ENCODE results near the gene CA6. TPM values are rescaled to one million over a fixed set of nuclear protein-coding genes. Genes with fewer than 3 reads are reported as not detected.

CA6 gene
- total and polyA plus RNA-seq, 2 of the 8 experiments (the other 6 are each of a cell fraction or from before 2014, with no cell fraction given): not detected

DNA sequence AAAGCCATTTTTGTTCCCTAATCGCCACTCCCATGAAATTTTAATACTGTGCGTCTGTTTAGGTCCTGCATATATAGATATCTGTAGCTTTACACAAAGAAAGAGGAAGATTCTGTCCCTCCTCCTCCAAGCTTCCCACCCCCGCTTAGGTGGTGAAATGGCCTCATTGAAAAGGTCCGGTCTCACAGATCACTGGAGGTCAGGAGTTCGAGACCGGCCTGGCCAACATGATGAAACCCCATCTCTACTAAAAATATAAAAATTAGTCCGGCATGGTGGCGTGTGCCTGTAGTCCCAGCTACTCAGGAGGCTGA is 59.7 kb downstream of the CA6 start:
- no peak overlapping the region for H3K4ac ChIP-seq (replicated peaks; ENCODE audit: insufficient read length, low read depth, low read length)
- no peaks in the 10 kb centered on the region for H3K79me1 ChIP-seq (ENCODE audit: low read depth, low read length)
- no peaks in the 10 kb centered on the region for H3K9me3 ChIP-seq (ENCODE audit: insufficient read depth in 2 of 2, low read depth in 1 of 2, low read length in 1 of 2)
- TF ChIP-seq SUZ12 (IDR thresholded peaks at IDR 0.05; ENCODE audit: low read length) (no peak), CTBP2 (IDR thresholded peaks at IDR 0.05; ENCODE audit: borderline replicate concordance, insufficient read depth, insufficient read length, low read length) (no peak), TAF7 (optimal IDR thresholded peaks at IDR 0.05; ENCODE audit: borderline replicate concordance, low read depth, low read length) (no peak), PHF8 (conservative IDR thresholded peaks at IDR 0.05; ENCODE audit: low read depth, low read length) (no peak), RBBP5 (IDR thresholded peaks at IDR 0.05; ENCODE audit: borderline replicate concordance, low read depth, low read length) (no peak), EZH2 (IDR thresholded peaks at IDR 0.05; ENCODE audit: low read depth, low read length, severe bottlenecking) (no peak), SP1 (IDR thresholded peaks at IDR 0.05; ENCODE audit: low read depth, low read length) (no peak), TCF12 (IDR thresholded peaks at IDR 0.05; ENCODE audit: low read depth, low read length) (no peak), SAP30 (IDR thresholded peaks at IDR 0.05; ENCODE audit: insufficient read depth, insufficient replicate concordance, low read length) (no peak), KDM4A (IDR thresholded peaks at IDR 0.05; ENCODE audit: low read depth, low read length, severe bottlenecking) (no peak)
- TF ChIP-seq, protein P1, sequence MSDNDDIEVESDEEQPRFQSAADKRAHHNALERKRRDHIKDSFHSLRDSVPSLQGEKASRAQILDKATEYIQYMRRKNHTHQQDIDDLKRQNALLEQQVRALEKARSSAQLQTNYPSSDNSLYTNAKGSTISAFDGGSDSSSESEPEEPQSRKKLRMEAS (IDR thresholded peaks at IDR 0.05): no peak
- no peak overlapping the region for H2BK5ac ChIP-seq (ENCODE audit: low read depth, low read length)
- 64% methylated on average over 8 of the region's 8 CpGs; no CpG with 5 or more reads in 1 of the 2 experiments for WGBS, 2 experiments (ENCODE audit: extremely low coverage in 1 of 2, insufficient coverage in 1 of 2, insufficient read length in 1 of 2, insufficient replicate concordance in 2 of 2, low coverage in 1 of 2, low lambda C conversion rate in 2 of 2, missing lambda C conversion rate in 1 of 2)
- no peak overlapping the region for H2AK5ac ChIP-seq (ENCODE audit: low read depth, low read length)
- H3K23me2 ChIP-seq (ENCODE audit: low read depth, low read length): no peaks in the 10 kb centered on the region
- H3K23ac ChIP-seq (ENCODE audit: insufficient read length): no peak overlapping the region
- no peak overlapping the region for H3K9ac ChIP-seq (replicated peaks in 1 of 4; ENCODE audit: extremely low read depth in 1 of 4, low read depth in 3 of 4, low read length in 3 of 4)
- no peak overlapping the region for H2BK15ac ChIP-seq (ENCODE audit: low read length)
- DNase-seq (ENCODE audit: low read depth in 1 of 2, low spot score in 2 of 2): no peak
- no peak overlapping the region for H4K5ac ChIP-seq (ENCODE audit: insufficient read length, low read depth, low read length)
- no peak overlapping the region for H2AFZ ChIP-seq (ENCODE audit: low read length)
- no peak overlapping the region for H4K91ac ChIP-seq (replicated peaks; ENCODE audit: insufficient read length, low read length)
- FAIRE-seq: no peak
- ChIA-PET CTCF (ENCODE audit: partially characterized antibody) (interaction anchor here (0.6 to 10.9 kb wide), 69 partner anchors 9 to 577 kb away, joined by 3 to 156 read pairs (median 4); partner anchors contain the start of gene SLC2A7), POLR2A (ENCODE audit: partially characterized antibody) (interaction anchor here (0.9 to 2.0 kb wide), 5 partner anchors 141 to 149 kb away, joined by 3 to 9 read pairs (median 3); no protein-coding TSS in a partner anchor)
- no peak overlapping the region for H3K14ac ChIP-seq (ENCODE audit: insufficient read length)
- no peaks in the 10 kb centered on the region for H4K20me1 ChIP-seq (replicated peaks in 1 of 2; ENCODE audit: control insufficient read depth in 1 of 2, insufficient read depth in 2 of 2, low read length in 2 of 2)
- H3K36me3 ChIP-seq (ENCODE audit: control insufficient read depth in 2 of 4, insufficient read depth in 4 of 4, low read length in 3 of 4): no peaks in the 10 kb centered on the region
- H3K27me3 ChIP-seq (replicated peaks in 1 of 4; ENCODE audit: control insufficient read depth in 3 of 4, extremely low read depth in 1 of 4, insufficient read depth in 3 of 4, low read length in 3 of 4): no peaks in the 10 kb centered on the region
- no peaks in the 10 kb centered on the region for H3K79me2 ChIP-seq (ENCODE audit: control insufficient read depth in 1 of 2, insufficient read depth in 2 of 2, low read length in 2 of 2)
- no peak overlapping the region for H3K18ac ChIP-seq (ENCODE audit: extremely low read depth, low read length)
- no peak overlapping the region for H2BK12ac ChIP-seq (ENCODE audit: low read depth, low read length)
- no peak overlapping the region for H2BK120ac ChIP-seq (replicated peaks; ENCODE audit: low read depth, low read length)
- peaks cover 0 to 2% (median 0%) of the 10 kb centered on the region in 4 experiments; a peak in 1 of 7 replicates for H3K4me1 ChIP-seq (replicated peaks in 1 of 4; ENCODE audit: control insufficient read depth in 3 of 4, insufficient read depth in 4 of 4, low read length in 3 of 4)
- H3K4me3 ChIP-seq (ENCODE audit: extremely low read depth in 1 of 4, insufficient read depth in 2 of 4, low read depth in 3 of 4, low read length in 4 of 4): no peak overlapping the region
- no peak overlapping the region for H3K56ac ChIP-seq (replicated peaks; ENCODE audit: insufficient read length, low read depth, low read length)
- H4K8ac ChIP-seq (ENCODE audit: extremely low read depth, insufficient read depth, low read length): no peak overlapping the region
- H3K27ac ChIP-seq (ENCODE audit: low read depth, low read length): no peak overlapping the region
- no peak overlapping the region for H2BK20ac ChIP-seq (ENCODE audit: low read length)
- no peak overlapping the region for H3K4me2 ChIP-seq (ENCODE audit: insufficient read depth in 1 of 2, low read depth in 2 of 2, low read length in 2 of 2)
